WTC11 (cell line): ENCODE measurements around the gene FNDC11.

ENCODE experiments used
- ATF2 ChIP-seq: sonication (generic); formaldehyde crosslinking; IDR thresholded peaks from 2 replicates; pipeline ENCODE4 v1.8.1; 2022; ENCODE audit warnings: low read depth, missing genetic modification reagents, borderline replicate concordance
- ATF6 ChIP-seq: sonication (generic); formaldehyde crosslinking; IDR thresholded peaks from 2 replicates; pipeline ENCODE4 v1.8.1; 2023; ENCODE audit warnings: mild to moderate bottlenecking, missing genetic modification reagents
- CREB1 ChIP-seq: sonication (generic); formaldehyde crosslinking; IDR thresholded peaks from 2 replicates; pipeline ENCODE4 v1.8.0; 2023; ENCODE audit warnings: mild to moderate bottlenecking, missing genetic modification reagents
- CTCF ChIP-seq: fragments of 200-600 bp; IDR thresholded peaks from 2 replicates; pipeline ENCODE4 v1.8.0; 2022; ENCODE audit warnings: antibody characterized with exemption
- E2F1 ChIP-seq: sonication (generic); formaldehyde crosslinking; IDR thresholded peaks from 2 replicates; pipeline ENCODE4 v1.8.0; 2022; ENCODE audit warnings: mild to moderate bottlenecking, missing genetic modification reagents
- TP53 ChIP-seq: sonication (generic); formaldehyde crosslinking; IDR thresholded peaks from 2 replicates; pipeline ENCODE4 v1.8.1; 2023; ENCODE audit warnings: mild to moderate bottlenecking, missing genetic modification reagents

GRCh38 chr20:63539441-63540370, 14.3 kb upstream of the FNDC11 start:
- TF ChIP-seq CTCF (no peak), CREB1 (no peak), ATF2 (CRISPR knock-in tag) (no peak), E2F1 (CRISPR knock-in tag) (no peak), ATF6 (CRISPR knock-in tag) (no peak), TP53 (CRISPR knock-in tag) (no peak)
